CD14-positive monocyte (primary cell): ENCODE measurements around the gene ROMO1. TPM values are rescaled to one million over a fixed set of nuclear protein-coding genes. Genes with fewer than 3 reads are reported as not detected.
A peak's percentile ranks its signal among the peaks of the same experiment; 100 is the strongest.

ENCODE experiments used
- DNase-seq, 3 donors: peaks; one replicate each; pipeline ENCODE4 v3.0.0-alpha.2; 2011 to 2022
- H2AFZ ChIP-seq: 2 replicates; pipeline ENCODE4 v1.6.0; 2012; ENCODE audit warnings: mild to moderate bottlenecking, low read depth, low read length, inconsistent platforms; ENCODE audit not compliant: insufficient read depth, poor library complexity, severe bottlenecking
- H3K27ac ChIP-seq, 2 donors: 1 replicate in 1 of 2; 2 replicates in 1 of 2; pipeline ENCODE4 v1.5.1; 2012 to 2013; ENCODE audit warnings: low read length in 2 of 2, control low read depth in 1 of 2, inconsistent platforms in 1 of 2, low read depth in 1 of 2, mild to moderate bottlenecking in 1 of 2
- H3K27me3 ChIP-seq, 2 donors: one replicate each; pipeline versions ENCODE4 v1.6.0 to v1.6.1; 2011 to 2013; ENCODE audit warnings: low read length in 2 of 2; ENCODE audit not compliant: control insufficient read depth in 2 of 2, insufficient read depth in 2 of 2
- H3K36me3 ChIP-seq, 2 donors: replicated peaks in 1 of 2; 1 replicate in 1 of 2; 2 replicates in 1 of 2; pipeline versions ENCODE4 v1.5.1 to v1.6.1; 2012 to 2013; ENCODE audit warnings: low read length in 2 of 2, control low read depth in 1 of 2, inconsistent platforms in 1 of 2, mild to moderate bottlenecking in 1 of 2; ENCODE audit not compliant: insufficient read depth in 2 of 2, control insufficient read depth in 1 of 2
- H3K4me1 ChIP-seq, 2 donors: 1 replicate in 1 of 2; 2 replicates in 1 of 2; pipeline versions ENCODE4 v1.5.1 to v1.6.1; 2012 to 2013; ENCODE audit warnings: low read length in 2 of 2, control low read depth in 1 of 2, inconsistent platforms in 1 of 2, mild to moderate bottlenecking in 1 of 2, moderate library complexity in 1 of 2; ENCODE audit not compliant: insufficient read depth in 2 of 2, control insufficient read depth in 1 of 2
- H3K4me2 ChIP-seq: replicated peaks from 2 replicates; pipeline ENCODE3; 2012; ENCODE audit warnings: low read length, moderate library complexity, mild to moderate bottlenecking; ENCODE audit not compliant: poor library complexity, severe bottlenecking; ENCODE audit errors: extremely low read depth
- H3K4me3 ChIP-seq, 3 experiments: fragments of 200-600 bp in 1 of 3; sonication (generic) in 1 of 3; replicated peaks in 1 of 3; 1 replicate in 2 of 3; 2 replicates in 1 of 3; pipeline ENCODE4 v1.5.1; 2011 to 2013; ENCODE audit warnings: low read length in 3 of 3, mild to moderate bottlenecking in 3 of 3, control low read depth in 2 of 3, low read depth in 2 of 3, inconsistent platforms in 1 of 3, moderate library complexity in 1 of 3
- H3K79me2 ChIP-seq: 2 replicates; pipeline ENCODE4 v1.6.0; 2012; ENCODE audit warnings: mild to moderate bottlenecking, control low read depth, inconsistent platforms, low read length, moderate library complexity; ENCODE audit not compliant: insufficient read depth
- H3K9ac ChIP-seq: 2 replicates; pipeline ENCODE4 v1.6.0; 2017; ENCODE audit warnings: low read length, mild to moderate bottlenecking; ENCODE audit not compliant: insufficient read depth, poor library complexity, severe bottlenecking
- H3K9me3 ChIP-seq, 2 donors: replicated peaks in 1 of 2; 1 replicate in 1 of 2; 2 replicates in 1 of 2; pipeline versions ENCODE4 v1.5.1 to v1.6.1; 2012 to 2013; ENCODE audit warnings: low read length in 2 of 2, control low read depth in 1 of 2; ENCODE audit not compliant: control insufficient read depth in 1 of 2, insufficient read depth in 1 of 2
- H4K20me1 ChIP-seq: 2 replicates; pipeline ENCODE4 v1.6.0; 2012; ENCODE audit warnings: mild to moderate bottlenecking, low read length, control low read depth, moderate library complexity; ENCODE audit not compliant: insufficient read depth
- H3K27ac Mint-ChIP-seq, 7 donors: one replicate each; pipeline ENCODE4 v1.8.0; 2020; ENCODE audit warnings: mild to moderate bottlenecking in 7 of 7, mixed read lengths in 7 of 7, moderate library complexity in 6 of 7, inconsistent platforms in 2 of 7
- H3K27me3 Mint-ChIP-seq, 3 donors: one replicate each; pipeline ENCODE4 v1.8.0; 2021 to 2022; ENCODE audit warnings: low read depth in 3 of 3, mild to moderate bottlenecking in 3 of 3, mixed read lengths in 3 of 3, moderate library complexity in 3 of 3, inconsistent platforms in 1 of 3
- H3K36me3 Mint-ChIP-seq, 2 donors: one replicate each; pipeline ENCODE4 v1.8.0; 2020; ENCODE audit warnings: mixed read lengths in 2 of 2, inconsistent platforms in 1 of 2, mild to moderate bottlenecking in 1 of 2
- H3K4me1 Mint-ChIP-seq: one replicate; pipeline ENCODE4 v1.8.0; 2020; ENCODE audit warnings: mild to moderate bottlenecking, mixed read lengths
- H3K4me3 Mint-ChIP-seq, 2 donors: one replicate each; pipeline ENCODE4 v1.8.0; 2020; ENCODE audit warnings: mild to moderate bottlenecking in 2 of 2, mixed read lengths in 2 of 2, moderate library complexity in 1 of 2
- H3K9me3 Mint-ChIP-seq, 7 donors: one replicate each; pipeline ENCODE4 v1.8.0; 2020 to 2022; ENCODE audit warnings: mixed read lengths in 7 of 7, mild to moderate bottlenecking in 6 of 7, moderate library complexity in 6 of 7, inconsistent platforms in 2 of 7
- WGBS: methylation state at CpG from one replicate; pipeline ENCODE4 v1.1.5; 2013; ENCODE audit warnings: missing lambda C conversion rate; ENCODE audit not compliant: insufficient coverage; 5-methylcytosine and 5-hydroxymethylcytosine counted together
- intact Hi-C, 2 donors: fragments of 100-400 bp; cut with micrococcal nuclease; formaldehyde crosslinking; loops; one replicate each; pipeline versions ENCODE4 v1.15.0 to v1.15.1; 2023
- polyA plus RNA-seq, 3 donors: library from polyadenylated mRNA; depleted of rRNA in 1 of 3; unstranded in 2 of 3; stranded (reverse) in 1 of 3; fragments of 300-500 nt in 2 of 3; fragments of >200 nt in 1 of 3; fragmentation: Illumina TruSeq in 2 of 3; gene quantifications; 1 replicate in 2 of 3; 2 replicates in 1 of 3; pipeline ENCODE4 v1.2.3, GENCODE V29; 2012 to 2021
- TF ChIP-seq, protein P1 (sequence below): fragments of 200-600 bp; IDR thresholded peaks from one replicate; pipeline ENCODE4 v1.8.0; 2022; ENCODE audit warnings: antibody characterized with exemption, mild to moderate bottlenecking

ROMO1 gene
- polyA plus RNA-seq, 3 donors, result 220 to 448 (median 352) TPM

DNA sequence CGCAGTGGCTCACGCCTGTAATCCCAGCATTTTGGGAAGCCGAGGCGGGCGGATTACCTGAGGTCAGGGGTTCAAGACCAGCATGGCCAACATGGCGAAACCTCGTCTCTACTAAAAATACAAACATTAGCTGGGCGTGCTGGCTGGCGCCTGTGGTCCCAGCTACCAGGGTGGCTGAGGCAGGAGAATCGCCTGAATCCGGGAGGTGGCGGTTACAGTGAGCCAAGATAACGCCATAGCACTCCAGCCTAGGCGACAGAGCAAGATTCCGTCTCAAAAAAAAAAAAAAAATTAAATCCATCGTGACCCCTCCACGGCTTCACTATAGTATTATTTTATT is 33.3 kb upstream of the ROMO1 start:
- Histone ChIP-seq H3K4me3 (no peak overlapping the region), H3K27me3 (no peaks in the 10 kb centered on the region), H3K9ac (no peak overlapping the region), H2AFZ (no peak overlapping the region), H3K9me3 (no peaks in the 10 kb centered on the region), H3K4me1 (peaks cover 28 to 36% of the 10 kb centered on the region in 2 donors), H3K36me3 (peaks cover 26 to 27% of the 10 kb centered on the region in 2 donors), H3K27ac (no peak overlapping the region), H3K4me2 (no peak overlapping the region), H3K79me2 (peaks cover 42% of the 10 kb centered on the region), H4K20me1 (peaks cover 8% of the 10 kb centered on the region)
- 97% methylated on average over 10 of the region's 17 CpGs for WGBS
- DNase-seq, result no peak
- intact Hi-C loops, result loop anchor here in 1 of 2 donors (10.0 kb wide), 1 partner anchor 51 kb away; the partner anchor contains the start of gene SPAG4
- peaks cover 0 to 3% (median 0%) of the 10 kb centered on the region in 7 donors for H3K9me3 Mint-ChIP-seq
- H3K27ac Mint-ChIP-seq, result peak overlapping the region in 5 of 7 donors; percentile 15 to 99 (median 97)
- H3K36me3 Mint-ChIP-seq, result peaks cover 29 to 32% of the 10 kb centered on the region in 2 donors
- TF ChIP-seq, protein P1, sequence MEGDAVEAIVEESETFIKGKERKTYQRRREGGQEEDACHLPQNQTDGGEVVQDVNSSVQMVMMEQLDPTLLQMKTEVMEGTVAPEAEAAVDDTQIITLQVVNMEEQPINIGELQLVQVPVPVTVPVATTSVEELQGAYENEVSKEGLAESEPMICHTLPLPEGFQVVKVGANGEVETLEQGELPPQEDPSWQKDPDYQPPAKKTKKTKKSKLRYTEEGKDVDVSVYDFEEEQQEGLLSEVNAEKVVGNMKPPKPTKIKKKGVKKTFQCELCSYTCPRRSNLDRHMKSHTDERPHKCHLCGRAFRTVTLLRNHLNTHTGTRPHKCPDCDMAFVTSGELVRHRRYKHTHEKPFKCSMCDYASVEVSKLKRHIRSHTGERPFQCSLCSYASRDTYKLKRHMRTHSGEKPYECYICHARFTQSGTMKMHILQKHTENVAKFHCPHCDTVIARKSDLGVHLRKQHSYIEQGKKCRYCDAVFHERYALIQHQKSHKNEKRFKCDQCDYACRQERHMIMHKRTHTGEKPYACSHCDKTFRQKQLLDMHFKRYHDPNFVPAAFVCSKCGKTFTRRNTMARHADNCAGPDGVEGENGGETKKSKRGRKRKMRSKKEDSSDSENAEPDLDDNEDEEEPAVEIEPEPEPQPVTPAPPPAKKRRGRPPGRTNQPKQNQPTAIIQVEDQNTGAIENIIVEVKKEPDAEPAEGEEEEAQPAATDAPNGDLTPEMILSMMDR, result no peak
- no peak overlapping the region for H3K4me3 Mint-ChIP-seq
- H3K27me3 Mint-ChIP-seq, result no peaks in the 10 kb centered on the region
- peaks cover 28% of the 10 kb centered on the region for H3K4me1 Mint-ChIP-seq

DNA sequence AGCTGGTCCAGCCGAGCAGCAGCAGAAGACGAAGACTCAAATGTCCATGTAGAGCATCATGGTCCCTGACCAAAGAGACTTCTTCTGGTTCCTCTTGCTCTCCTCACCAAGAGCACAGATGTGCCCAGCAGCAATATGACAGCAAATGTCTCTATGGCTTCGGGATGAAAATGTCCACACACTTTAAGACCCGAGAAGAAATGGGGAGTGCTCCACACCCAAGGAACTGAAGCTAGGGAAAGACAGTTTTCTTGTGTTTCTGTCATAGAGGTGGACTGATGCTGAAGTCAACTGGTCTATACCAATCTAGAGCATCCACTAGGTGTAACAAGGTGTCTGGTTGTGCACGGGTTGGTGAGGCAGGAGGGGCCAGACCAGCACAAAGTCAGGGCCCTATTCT is 30.0 kb upstream of the ROMO1 start:
- TF ChIP-seq, protein P1, result no peak
- Mint-ChIP-seq H3K27ac (peak overlapping the region in 1 of 7 donors; percentile 33), H3K36me3 (peaks cover 51 to 65% of the 10 kb centered on the region in 2 donors)

More for the DNA sequence above, 30.0 kb upstream of the ROMO1 start:
- intact Hi-C loops, result loop anchor here in 1 of 2 donors (10.0 kb wide), 1 partner anchor 54 kb away; the partner anchor contains the start of gene SPAG4
- H3K9me3 Mint-ChIP-seq, result peaks cover 0 to 3% (median 0%) of the 10 kb centered on the region in 7 donors
- H3K4me1 ChIP-seq, result peaks cover 2 to 3% of the 10 kb centered on the region in 2 donors
- DNase-seq, result no peak
- no peaks in the 10 kb centered on the region for H3K9me3 ChIP-seq
- H3K4me3 ChIP-seq, result no peak overlapping the region
- no peak overlapping the region for H3K4me3 Mint-ChIP-seq
- no peaks in the 10 kb centered on the region for H4K20me1 ChIP-seq
- no peaks in the 10 kb centered on the region for H3K27me3 Mint-ChIP-seq
- H3K27me3 ChIP-seq, result no peaks in the 10 kb centered on the region
- H3K79me2 ChIP-seq, result peaks cover 9% of the 10 kb centered on the region
- peaks cover 49 to 60% of the 10 kb centered on the region in 2 donors for H3K36me3 ChIP-seq
- no peak overlapping the region for H3K27ac ChIP-seq
- no peak overlapping the region for H3K4me2 ChIP-seq
- no peak overlapping the region for H3K9ac ChIP-seq
- no peak overlapping the region for H2AFZ ChIP-seq
- 100% methylated on average over 3 of the region's 5 CpGs for WGBS
- no peaks in the 10 kb centered on the region for H3K4me1 Mint-ChIP-seq
